ENCODE data around the gene ADAMTS12. TPM values are rescaled to one million over a fixed set of nuclear protein-coding genes. Genes with fewer than 3 reads are reported as not detected.

ADAMTS12 gene
- total RNA-seq, 3 donors from 2014 or later (not counting 1 experiment from before 2014, with no cell fraction given), result not detected

DNA sequence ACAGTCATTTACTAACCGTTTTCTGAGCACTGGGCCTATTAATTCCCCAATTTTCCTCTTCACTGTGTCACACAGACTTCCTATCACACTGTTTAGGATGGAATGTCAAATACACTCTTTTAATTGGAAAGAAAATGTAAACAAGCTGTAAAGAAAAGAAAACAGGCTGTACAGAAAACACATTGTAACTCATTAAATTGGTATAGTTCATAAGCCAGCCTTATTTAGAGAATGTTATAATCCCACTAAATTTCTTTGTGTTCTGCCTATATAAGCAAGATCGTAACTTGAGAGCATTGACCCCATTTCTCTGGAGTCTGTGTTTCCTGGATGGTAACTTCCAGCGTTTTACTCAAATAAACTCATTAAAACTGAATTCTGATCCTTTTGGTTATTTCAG lies 404.6 kb downstream of the ADAMTS12 start:
- Mint-ChIP-seq H3K4me1 (no peaks in the 10 kb centered on the region), H3K27ac (no peak overlapping the region), H3K4me3 (no peak overlapping the region), H3K36me3 (no peaks in the 10 kb centered on the region), H3K9me3 (no peaks in the 10 kb centered on the region), H3K27me3 (ENCODE audit: low read depth in 2 of 2) (peaks cover 0 to 3% of the 10 kb centered on the region in 2 donors)
- Histone ChIP-seq H3K4me3 (ENCODE audit: low read length) (no peak overlapping the region), H3K27me3 (ENCODE audit: control insufficient read depth, insufficient read depth, low read length) (no peaks in the 10 kb centered on the region), H3K27ac (ENCODE audit: low read length) (no peak overlapping the region), H3K4me1 (ENCODE audit: control insufficient read depth, insufficient read depth, low read length) (no peaks in the 10 kb centered on the region), H3K36me3 (ENCODE audit: control insufficient read depth, insufficient read depth, low read length) (no peaks in the 10 kb centered on the region), H3K9me3 (ENCODE audit: control insufficient read depth, insufficient read depth, low read length) (no peaks in the 10 kb centered on the region)
- DNase-seq, result no peak
- intact Hi-C loops (cut with micrococcal nuclease), result no loop called here
- ATAC-seq, result no peak
- TF ChIP-seq CTCF (IDR thresholded peaks at IDR 0.05), result no peak
- 97% methylated on average over 3 of the region's 3 CpGs for WGBS (ENCODE audit: insufficient coverage)

- no peaks in the 10 kb centered on the region for H3K27me3 ChIP-seq (ENCODE audit: control insufficient read depth, insufficient read depth, low read length)
- 98% methylated on average over 7 of the region's 7 CpGs for WGBS (ENCODE audit: insufficient coverage)
- H3K27ac Mint-ChIP-seq, result no peak overlapping the region
- H3K36me3 ChIP-seq (ENCODE audit: control insufficient read depth, insufficient read depth, low read length), result no peaks in the 10 kb centered on the region
- H3K27me3 Mint-ChIP-seq (ENCODE audit: low read depth in 2 of 2), result no peaks in the 10 kb centered on the region
- H3K9me3 ChIP-seq (ENCODE audit: control insufficient read depth, insufficient read depth, low read length), result no peaks in the 10 kb centered on the region
- no peaks in the 10 kb centered on the region for H3K4me1 Mint-ChIP-seq
- no peak overlapping the region for H3K4me3 Mint-ChIP-seq
- H3K4me3 ChIP-seq (ENCODE audit: low read length), result no peak overlapping the region
- H3K27ac ChIP-seq (ENCODE audit: low read length), result no peak overlapping the region
- no peak for DNase-seq
- ATAC-seq, result no peak
- no peak for TF ChIP-seq CTCF (IDR thresholded peaks at IDR 0.05)
- intact Hi-C loops (cut with micrococcal nuclease), result no loop called here
- no peaks in the 10 kb centered on the region for H3K9me3 Mint-ChIP-seq
- no peaks in the 10 kb centered on the region for H3K4me1 ChIP-seq (ENCODE audit: control insufficient read depth, insufficient read depth, low read length)
- H3K36me3 Mint-ChIP-seq, result peaks cover under 1% of the 10 kb centered on the region
These were observed 409.5 kb downstream of the ADAMTS12 start for GRCh38 chr5:33482335-33482734.

DNA sequence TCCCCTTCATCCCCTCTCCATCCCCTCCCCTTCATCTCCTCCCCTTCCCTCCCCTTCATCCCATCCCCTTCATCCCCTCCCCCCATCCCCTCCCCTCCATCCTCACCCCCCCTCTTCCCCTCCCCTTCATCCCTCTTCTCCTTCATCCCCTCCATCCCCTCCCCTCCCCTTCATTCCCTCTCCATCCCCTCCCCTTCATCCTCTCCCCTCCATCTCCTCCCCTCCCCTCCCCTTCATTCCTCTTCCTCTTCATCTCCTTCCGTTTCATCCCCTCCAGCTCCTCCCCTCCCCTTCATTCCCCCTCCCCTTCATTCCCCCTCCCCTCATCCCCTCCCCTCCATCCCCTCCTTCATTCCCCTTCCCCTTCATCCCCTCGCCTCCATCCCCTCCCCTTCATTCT lies 410.9 kb downstream of the ADAMTS12 start:
- no peak for TF ChIP-seq CTCF (IDR thresholded peaks at IDR 0.05)
- Histone ChIP-seq H3K4me1 (ENCODE audit: control insufficient read depth, insufficient read depth, low read length) (no peaks in the 10 kb centered on the region), H3K9me3 (ENCODE audit: control insufficient read depth, insufficient read depth, low read length) (no peaks in the 10 kb centered on the region), H3K27me3 (ENCODE audit: control insufficient read depth, insufficient read depth, low read length) (no peaks in the 10 kb centered on the region), H3K4me3 (ENCODE audit: low read length) (no peak overlapping the region), H3K27ac (ENCODE audit: low read length) (no peak overlapping the region), H3K36me3 (ENCODE audit: control insufficient read depth, insufficient read depth, low read length) (peaks cover 5% of the 10 kb centered on the region)
- H3K4me1 Mint-ChIP-seq, result no peaks in the 10 kb centered on the region
- 72% methylated on average over 2 of the region's 2 CpGs for WGBS (ENCODE audit: insufficient coverage)
- peaks cover 6% of the 10 kb centered on the region for H3K36me3 Mint-ChIP-seq
- DNase-seq, result no peak
- intact Hi-C loops (cut with micrococcal nuclease), result no loop called here
- no peak overlapping the region for H3K27ac Mint-ChIP-seq
- no peak overlapping the region for H3K4me3 Mint-ChIP-seq
- no peak for ATAC-seq
- H3K27me3 Mint-ChIP-seq (ENCODE audit: low read depth in 2 of 2), result no peaks in the 10 kb centered on the region
- no peaks in the 10 kb centered on the region for H3K9me3 Mint-ChIP-seq

DNA sequence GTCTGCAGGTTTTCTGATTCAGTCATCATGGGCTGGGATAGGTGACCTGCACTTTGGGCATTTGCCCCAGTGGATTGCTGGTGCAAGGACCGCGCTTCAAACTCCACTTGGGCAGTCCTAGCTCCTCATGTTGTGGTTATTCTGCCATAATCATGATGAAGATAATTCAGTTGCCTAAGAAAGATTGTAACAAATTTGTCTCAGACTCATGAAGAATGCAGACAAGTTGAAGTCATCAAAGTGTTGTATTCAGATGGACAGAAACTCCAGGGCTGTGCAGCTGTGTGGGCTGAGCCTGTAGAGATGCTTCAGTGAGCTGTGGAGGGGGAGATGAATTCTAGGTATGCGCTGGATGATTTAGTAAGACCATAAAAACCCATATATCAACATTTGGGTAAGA lies 412.5 kb downstream of the ADAMTS12 start:
- Histone ChIP-seq H3K9me3 (ENCODE audit: control insufficient read depth, insufficient read depth, low read length) (no peaks in the 10 kb centered on the region), H3K27ac (ENCODE audit: low read length) (no peak overlapping the region), H3K27me3 (ENCODE audit: control insufficient read depth, insufficient read depth, low read length) (no peaks in the 10 kb centered on the region), H3K36me3 (ENCODE audit: control insufficient read depth, insufficient read depth, low read length) (peaks cover 9% of the 10 kb centered on the region), H3K4me3 (ENCODE audit: low read length) (no peak overlapping the region), H3K4me1 (ENCODE audit: control insufficient read depth, insufficient read depth, low read length) (no peaks in the 10 kb centered on the region)
- ATAC-seq (no peak), DNase-seq (no peak)
- Mint-ChIP-seq H3K36me3 (peaks cover 16% of the 10 kb centered on the region), H3K4me1 (no peaks in the 10 kb centered on the region), H3K4me3 (no peak overlapping the region), H3K27ac (peak overlapping the region in 1 of 2 donors; percentile 29), H3K27me3 (ENCODE audit: low read depth in 2 of 2) (no peaks in the 10 kb centered on the region), H3K9me3 (no peaks in the 10 kb centered on the region)
- no peak for TF ChIP-seq CTCF (IDR thresholded peaks at IDR 0.05)
- intact Hi-C loops (cut with micrococcal nuclease), result no loop called here
- 100% methylated on average over 2 of the region's 3 CpGs for WGBS (ENCODE audit: insufficient coverage)
